WTC11 (cell line): ENCODE data around the gene BRD1. TPM values are rescaled to one million over a fixed set of nuclear protein-coding genes. Genes with fewer than 3 reads are reported as not detected.

Source experiments
- ATAC-seq: fragments of 200-7000 bp; cut with Tn5 transposase; 2 replicates; pipeline ENCODE4 v1.10.0; 2021; ENCODE audit warnings: mild to moderate bottlenecking, moderate library complexity
- CTCF ChIA-PET: fragments of 300-600 bp; sonication (Branson Sonifier 250); formaldehyde crosslinking; loops from one replicate; lab custom pipeline; 2021; ENCODE audit warnings: antibody characterized with exemption; lab: Charles Lee
- POLR2A ChIA-PET: fragments of 350-600 bp; sonication (Branson Sonifier 250); formaldehyde crosslinking; loops from one replicate; lab custom pipeline; 2021; ENCODE audit warnings: antibody characterized with exemption; lab: Charles Lee
- DNase-seq: peaks from one replicate; pipeline ENCODE4 v3.0.0; 2021; ENCODE audit warnings: low spot score
- H3K27ac Mint-ChIP-seq: 2 replicates; pipeline ENCODE4 v1.8.0; 2021; ENCODE audit warnings: mixed read lengths
- H3K27me3 Mint-ChIP-seq: 2 replicates; pipeline ENCODE4 v1.8.0; 2021; ENCODE audit warnings: low read depth, mild to moderate bottlenecking, moderate library complexity, mixed read lengths
- H3K36me3 Mint-ChIP-seq: 2 replicates; pipeline ENCODE4 v1.8.0; 2021; ENCODE audit warnings: mixed read lengths
- H3K4me1 Mint-ChIP-seq: 2 replicates; pipeline ENCODE4 v1.8.0; 2022; ENCODE audit warnings: mixed read lengths
- H3K4me3 Mint-ChIP-seq: 2 replicates; pipeline ENCODE4 v1.8.0; 2021; ENCODE audit warnings: mild to moderate bottlenecking, moderate library complexity, mixed read lengths
- H3K9me3 Mint-ChIP-seq: 2 replicates; pipeline ENCODE4 v1.8.0; 2021; ENCODE audit warnings: mixed read lengths
- CREM ChIP-seq: sonication (generic); formaldehyde crosslinking; IDR thresholded peaks from 2 replicates; pipeline ENCODE4 v1.8.1; 2022; ENCODE audit warnings: mild to moderate bottlenecking, missing genetic modification reagents, moderate library complexity
- ETV6 ChIP-seq: sonication (generic); formaldehyde crosslinking; IDR thresholded peaks from 2 replicates; pipeline ENCODE4 v1.8.1; 2022; ENCODE audit warnings: mild to moderate bottlenecking, missing genetic modification reagents
- HMGA2 ChIP-seq: fragments of 250-450 bp; sonication (Bioruptor Pico); IDR thresholded peaks from 2 replicates; pipeline ENCODE4 v1.4.0; 2021; ENCODE audit warnings: mild to moderate bottlenecking, moderate library complexity
- NFATC4 ChIP-seq: fragments of 250-450 bp; sonication (Bioruptor Pico); IDR thresholded peaks from 2 replicates; pipeline ENCODE4 v1.9.0; 2021; ENCODE audit warnings: mild to moderate bottlenecking
- PRRX2 ChIP-seq: fragments of 250-450 bp; sonication (Bioruptor Pico); IDR thresholded peaks from 2 replicates; pipeline ENCODE4 v1.8.0; 2021; ENCODE audit warnings: mild to moderate bottlenecking
- SP1 ChIP-seq: sonication (generic); formaldehyde crosslinking; conservative IDR thresholded peaks from 2 replicates; pipeline ENCODE4 v1.8.1; 2022; ENCODE audit warnings: missing genetic modification reagents
- TP53 ChIP-seq: sonication (generic); formaldehyde crosslinking; IDR thresholded peaks from 2 replicates; pipeline ENCODE4 v1.8.1; 2023; ENCODE audit warnings: mild to moderate bottlenecking, missing genetic modification reagents
- ZBTB21 ChIP-seq: sonication (generic); formaldehyde crosslinking; IDR thresholded peaks from 2 replicates; pipeline ENCODE4 v1.8.1; 2023; ENCODE audit warnings: mild to moderate bottlenecking, missing genetic modification reagents, borderline replicate concordance
- ZNF317 ChIP-seq: sonication (generic); formaldehyde crosslinking; IDR thresholded peaks from 2 replicates; pipeline ENCODE4 v1.8.1; 2023; ENCODE audit warnings: low read depth, mild to moderate bottlenecking, moderate library complexity, missing genetic modification reagents, borderline replicate concordance
- total RNA-seq: library from RNA; stranded (reverse); gene quantifications from 3 replicates; pipeline ENCODE4 v1.2.3, GENCODE V29; 2021
- TF ChIP-seq, protein P1 (sequence below): sonication (generic); formaldehyde crosslinking; IDR thresholded peaks from 2 replicates; pipeline ENCODE4 v1.8.1; 2023; ENCODE audit warnings: mild to moderate bottlenecking, missing genetic modification reagents, moderate library complexity
- TF ChIP-seq, protein P2 (sequence below): fragments of 250-450 bp; sonication (Bioruptor Pico); IDR thresholded peaks from 2 replicates; pipeline ENCODE4 v1.8.0; 2021; ENCODE audit warnings: mild to moderate bottlenecking
- TF ChIP-seq, protein P3 (sequence below): fragments of 250-450 bp; sonication (Bioruptor Pico); IDR thresholded peaks from 2 replicates; pipeline ENCODE4 v1.9.0; 2021; ENCODE audit warnings: moderate library complexity, mild to moderate bottlenecking, inconsistent platforms, borderline replicate concordance
- TF ChIP-seq, protein P4 (sequence below): sonication (generic); formaldehyde crosslinking; IDR thresholded peaks from 2 replicates; pipeline ENCODE4 v1.8.1; 2022; ENCODE audit warnings: missing genetic modification reagents, borderline replicate concordance
- TF ChIP-seq, protein P5 (sequence below): sonication (generic); formaldehyde crosslinking; IDR thresholded peaks from 2 replicates; pipeline ENCODE4 v1.8.0; 2022; ENCODE audit warnings: mild to moderate bottlenecking, missing genetic modification reagents
- TF ChIP-seq, protein P6 (sequence below): sonication (generic); formaldehyde crosslinking; IDR thresholded peaks from 2 replicates; pipeline ENCODE4 v1.8.0; 2022; ENCODE audit warnings: mild to moderate bottlenecking, missing genetic modification reagents
- TF ChIP-seq, protein P7 (sequence below): sonication (generic); formaldehyde crosslinking; IDR thresholded peaks from 2 replicates; pipeline ENCODE4 v1.8.0; 2022; ENCODE audit warnings: mild to moderate bottlenecking, missing genetic modification reagents
- TF ChIP-seq, protein P8 (sequence below): sonication (generic); formaldehyde crosslinking; conservative IDR thresholded peaks from 2 replicates; pipeline ENCODE4 v1.8.1; 2023; ENCODE audit warnings: mild to moderate bottlenecking, low read depth, missing genetic modification reagents, moderate library complexity

BRD1 gene
- total RNA-seq, 1 experiment from 2014 or later = 36.6 TPM

DNA sequence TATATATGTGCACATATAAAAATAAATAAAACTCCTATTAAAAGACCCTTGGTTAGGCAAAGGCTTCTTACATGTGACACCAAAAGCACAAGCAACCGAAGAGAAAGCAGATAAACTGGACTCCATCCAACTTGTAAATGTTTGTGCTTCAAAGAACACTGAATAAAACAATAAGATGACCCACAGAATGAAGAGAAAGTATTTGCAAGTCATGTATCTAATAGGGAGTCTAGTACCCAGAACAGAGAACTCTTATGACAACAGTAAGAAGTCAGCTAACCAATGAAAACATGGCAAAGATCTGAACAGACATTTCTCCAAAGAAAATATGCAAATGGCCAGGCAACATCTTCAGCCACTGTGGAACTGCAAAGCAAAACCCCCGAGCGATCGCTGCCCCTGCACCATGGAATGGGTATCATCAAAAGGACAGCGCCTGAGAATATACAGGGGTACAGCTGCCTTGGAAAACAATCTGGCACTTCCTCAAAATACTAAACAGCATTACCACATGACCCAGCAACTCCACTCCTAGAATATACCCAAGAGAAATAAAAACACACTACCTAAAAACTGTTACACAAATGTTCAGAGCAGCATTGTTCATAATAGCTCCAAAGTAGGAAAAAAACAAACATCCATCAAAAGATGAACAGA lies 17.2 kb downstream of the BRD1 start:
- peaks cover 16% of the 10 kb centered on the region for H3K36me3 Mint-ChIP-seq
- H3K27me3 Mint-ChIP-seq = no peaks in the 10 kb centered on the region
- ATAC-seq = no peak
- H3K27ac Mint-ChIP-seq = peak overlapping the region; percentile 56; the same call in 1 of the 2 replicates
- H3K9me3 Mint-ChIP-seq = no peaks in the 10 kb centered on the region
- no peak for TF ChIP-seq ZNF317
- TF ChIP-seq, protein P1, sequence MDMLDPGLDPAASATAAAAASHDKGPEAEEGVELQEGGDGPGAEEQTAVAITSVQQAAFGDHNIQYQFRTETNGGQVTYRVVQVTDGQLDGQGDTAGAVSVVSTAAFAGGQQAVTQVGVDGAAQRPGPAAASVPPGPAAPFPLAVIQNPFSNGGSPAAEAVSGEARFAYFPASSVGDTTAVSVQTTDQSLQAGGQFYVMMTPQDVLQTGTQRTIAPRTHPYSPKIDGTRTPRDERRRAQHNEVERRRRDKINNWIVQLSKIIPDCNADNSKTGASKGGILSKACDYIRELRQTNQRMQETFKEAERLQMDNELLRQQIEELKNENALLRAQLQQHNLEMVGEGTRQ (CRISPR knock-in tag) = no peak
- no peak for TF ChIP-seq SP1
- TF ChIP-seq, protein P2, sequence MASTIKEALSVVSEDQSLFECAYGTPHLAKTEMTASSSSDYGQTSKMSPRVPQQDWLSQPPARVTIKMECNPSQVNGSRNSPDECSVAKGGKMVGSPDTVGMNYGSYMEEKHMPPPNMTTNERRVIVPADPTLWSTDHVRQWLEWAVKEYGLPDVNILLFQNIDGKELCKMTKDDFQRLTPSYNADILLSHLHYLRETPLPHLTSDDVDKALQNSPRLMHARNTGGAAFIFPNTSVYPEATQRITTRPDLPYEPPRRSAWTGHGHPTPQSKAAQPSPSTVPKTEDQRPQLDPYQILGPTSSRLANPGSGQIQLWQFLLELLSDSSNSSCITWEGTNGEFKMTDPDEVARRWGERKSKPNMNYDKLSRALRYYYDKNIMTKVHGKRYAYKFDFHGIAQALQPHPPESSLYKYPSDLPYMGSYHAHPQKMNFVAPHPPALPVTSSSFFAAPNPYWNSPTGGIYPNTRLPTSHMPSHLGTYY (CRISPR knock-in tag) = no peak
- TF ChIP-seq, protein P3, sequence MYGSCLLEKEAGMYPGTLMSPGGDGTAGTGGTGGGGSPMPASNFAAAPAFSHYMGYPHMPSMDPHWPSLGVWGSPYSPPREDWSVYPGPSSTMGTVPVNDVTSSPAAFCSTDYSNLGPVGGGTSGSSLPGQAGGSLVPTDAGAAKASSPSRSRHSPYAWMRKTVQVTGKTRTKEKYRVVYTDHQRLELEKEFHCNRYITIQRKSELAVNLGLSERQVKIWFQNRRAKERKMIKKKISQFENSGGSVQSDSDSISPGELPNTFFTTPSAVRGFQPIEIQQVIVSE (CRISPR knock-in tag) = no peak
- TF ChIP-seq ZBTB21 (CRISPR knock-in tag) = no peak
- TF ChIP-seq, protein P4, sequence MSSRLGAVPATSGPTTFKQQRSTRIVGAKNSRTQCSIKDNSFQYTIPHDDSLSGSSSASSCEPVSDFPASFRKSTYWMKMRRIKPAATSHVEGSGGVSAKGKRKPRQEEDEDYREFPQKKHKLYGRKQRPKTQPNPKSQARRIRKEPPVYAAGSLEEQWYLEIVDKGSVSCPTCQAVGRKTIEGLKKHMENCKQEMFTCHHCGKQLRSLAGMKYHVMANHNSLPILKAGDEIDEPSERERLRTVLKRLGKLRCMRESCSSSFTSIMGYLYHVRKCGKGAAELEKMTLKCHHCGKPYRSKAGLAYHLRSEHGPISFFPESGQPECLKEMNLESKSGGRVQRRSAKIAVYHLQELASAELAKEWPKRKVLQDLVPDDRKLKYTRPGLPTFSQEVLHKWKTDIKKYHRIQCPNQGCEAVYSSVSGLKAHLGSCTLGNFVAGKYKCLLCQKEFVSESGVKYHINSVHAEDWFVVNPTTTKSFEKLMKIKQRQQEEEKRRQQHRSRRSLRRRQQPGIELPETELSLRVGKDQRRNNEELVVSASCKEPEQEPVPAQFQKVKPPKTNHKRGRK (CRISPR knock-in tag) = no peak
- TF ChIP-seq, protein P5, sequence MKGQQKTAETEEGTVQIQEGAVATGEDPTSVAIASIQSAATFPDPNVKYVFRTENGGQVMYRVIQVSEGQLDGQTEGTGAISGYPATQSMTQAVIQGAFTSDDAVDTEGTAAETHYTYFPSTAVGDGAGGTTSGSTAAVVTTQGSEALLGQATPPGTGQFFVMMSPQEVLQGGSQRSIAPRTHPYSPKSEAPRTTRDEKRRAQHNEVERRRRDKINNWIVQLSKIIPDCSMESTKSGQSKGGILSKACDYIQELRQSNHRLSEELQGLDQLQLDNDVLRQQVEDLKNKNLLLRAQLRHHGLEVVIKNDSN (CRISPR knock-in tag) = no peak
- TF ChIP-seq HMGA2 (CRISPR knock-in tag) = no peak
- no peak for TF ChIP-seq CREM
- TF ChIP-seq, protein P6, sequence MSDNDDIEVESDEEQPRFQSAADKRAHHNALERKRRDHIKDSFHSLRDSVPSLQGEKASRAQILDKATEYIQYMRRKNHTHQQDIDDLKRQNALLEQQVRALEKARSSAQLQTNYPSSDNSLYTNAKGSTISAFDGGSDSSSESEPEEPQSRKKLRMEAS = no peak
- TF ChIP-seq NFATC4 (CRISPR knock-in tag) = no peak
- TF ChIP-seq ETV6 (CRISPR knock-in tag) = no peak
- TF ChIP-seq TP53 = no peak
- TF ChIP-seq, protein P7, sequence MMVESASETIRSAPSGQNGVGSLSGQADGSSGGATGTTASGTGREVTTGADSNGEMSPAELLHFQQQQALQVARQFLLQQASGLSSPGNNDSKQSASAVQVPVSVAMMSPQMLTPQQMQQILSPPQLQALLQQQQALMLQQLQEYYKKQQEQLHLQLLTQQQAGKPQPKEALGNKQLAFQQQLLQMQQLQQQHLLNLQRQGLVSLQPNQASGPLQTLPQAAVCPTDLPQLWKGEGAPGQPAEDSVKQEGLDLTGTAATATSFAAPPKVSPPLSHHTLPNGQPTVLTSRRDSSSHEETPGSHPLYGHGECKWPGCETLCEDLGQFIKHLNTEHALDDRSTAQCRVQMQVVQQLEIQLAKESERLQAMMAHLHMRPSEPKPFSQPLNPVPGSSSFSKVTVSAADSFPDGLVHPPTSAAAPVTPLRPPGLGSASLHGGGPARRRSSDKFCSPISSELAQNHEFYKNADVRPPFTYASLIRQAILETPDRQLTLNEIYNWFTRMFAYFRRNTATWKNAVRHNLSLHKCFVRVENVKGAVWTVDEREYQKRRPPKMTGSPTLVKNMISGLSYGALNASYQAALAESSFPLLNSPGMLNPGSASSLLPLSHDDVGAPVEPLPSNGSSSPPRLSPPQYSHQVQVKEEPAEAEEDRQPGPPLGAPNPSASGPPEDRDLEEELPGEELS (CRISPR knock-in tag) = no peak
- TF ChIP-seq, all 79 proteins: peak for 0
- POLR2A ChIA-PET = no interaction called here
- no peak overlapping the region for H3K4me3 Mint-ChIP-seq
- DNase-seq = no peak
- no peaks in the 10 kb centered on the region for H3K4me1 Mint-ChIP-seq
- CTCF ChIA-PET = no interaction called here

DNA sequence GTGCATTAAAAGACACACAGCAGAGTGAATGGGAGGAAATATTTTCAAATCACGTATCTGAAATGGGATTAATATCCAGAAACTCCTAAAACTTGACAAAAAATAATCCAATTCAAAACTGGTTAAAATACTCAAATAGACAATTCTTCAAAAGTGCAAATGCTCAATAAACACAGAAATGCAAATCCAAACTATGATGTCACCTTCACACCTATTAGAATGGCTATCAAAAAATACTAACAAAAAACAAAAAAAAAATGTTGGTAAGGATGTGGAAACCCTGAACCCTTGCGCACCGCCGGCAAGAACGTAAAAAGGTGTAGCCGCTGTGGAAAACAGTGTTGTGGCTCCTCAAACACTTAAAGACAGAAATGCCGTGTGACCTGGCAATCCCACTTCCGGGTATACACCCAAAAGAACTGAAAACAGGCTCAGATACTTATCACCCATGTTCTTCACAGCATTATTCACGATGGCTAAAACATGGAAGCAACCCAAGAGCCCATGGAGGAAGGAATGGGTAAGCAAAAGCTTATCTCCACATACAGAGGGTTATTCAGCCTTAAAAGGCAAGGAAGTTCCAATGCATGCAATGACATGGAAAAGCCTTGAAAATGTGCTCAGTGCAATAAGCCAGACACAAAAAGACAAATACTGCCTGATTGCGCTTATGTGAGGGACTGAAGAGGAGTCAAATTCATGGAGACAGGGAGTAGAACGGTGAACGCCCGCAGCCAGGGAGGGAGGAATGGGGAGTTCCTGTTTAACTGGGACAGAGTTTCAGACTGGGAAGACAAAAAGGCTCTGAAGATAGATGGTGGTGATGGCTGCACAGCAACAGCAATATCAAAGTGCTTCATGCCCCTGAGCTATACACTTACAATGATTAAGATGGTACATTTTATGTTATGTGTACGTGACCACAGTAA lies 19.6 kb downstream of the BRD1 start:
- no peak for ATAC-seq
- DNase-seq = no peak
- Mint-ChIP-seq H3K4me1 (no peaks in the 10 kb centered on the region), H3K27me3 (no peaks in the 10 kb centered on the region), H3K36me3 (peaks cover 16% of the 10 kb centered on the region), H3K27ac (peak overlapping the region; percentile 75), H3K4me3 (no peak overlapping the region), H3K9me3 (no peaks in the 10 kb centered on the region)
- CTCF ChIA-PET = no interaction called here
- POLR2A ChIA-PET = no interaction called here
- TF ChIP-seq PRRX2 (CRISPR knock-in tag) (no peak), ZBTB21 (CRISPR knock-in tag) (no peak), TP53 (no peak)
- TF ChIP-seq, protein P8, sequence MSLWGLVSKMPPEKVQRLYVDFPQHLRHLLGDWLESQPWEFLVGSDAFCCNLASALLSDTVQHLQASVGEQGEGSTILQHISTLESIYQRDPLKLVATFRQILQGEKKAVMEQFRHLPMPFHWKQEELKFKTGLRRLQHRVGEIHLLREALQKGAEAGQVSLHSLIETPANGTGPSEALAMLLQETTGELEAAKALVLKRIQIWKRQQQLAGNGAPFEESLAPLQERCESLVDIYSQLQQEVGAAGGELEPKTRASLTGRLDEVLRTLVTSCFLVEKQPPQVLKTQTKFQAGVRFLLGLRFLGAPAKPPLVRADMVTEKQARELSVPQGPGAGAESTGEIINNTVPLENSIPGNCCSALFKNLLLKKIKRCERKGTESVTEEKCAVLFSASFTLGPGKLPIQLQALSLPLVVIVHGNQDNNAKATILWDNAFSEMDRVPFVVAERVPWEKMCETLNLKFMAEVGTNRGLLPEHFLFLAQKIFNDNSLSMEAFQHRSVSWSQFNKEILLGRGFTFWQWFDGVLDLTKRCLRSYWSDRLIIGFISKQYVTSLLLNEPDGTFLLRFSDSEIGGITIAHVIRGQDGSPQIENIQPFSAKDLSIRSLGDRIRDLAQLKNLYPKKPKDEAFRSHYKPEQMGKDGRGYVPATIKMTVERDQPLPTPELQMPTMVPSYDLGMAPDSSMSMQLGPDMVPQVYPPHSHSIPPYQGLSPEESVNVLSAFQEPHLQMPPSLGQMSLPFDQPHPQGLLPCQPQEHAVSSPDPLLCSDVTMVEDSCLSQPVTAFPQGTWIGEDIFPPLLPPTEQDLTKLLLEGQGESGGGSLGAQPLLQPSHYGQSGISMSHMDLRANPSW (CRISPR knock-in tag) = no peak
